UCSD-AML1 (cell line): ENCODE data around the gene CTDSPL.

Source experiments
- DNase-seq: peaks from one replicate; lab custom pipeline; 2025; ENCODE audit not compliant: unreplicated experiment; lab: John Stamatoyannopoulos, UW

CTDSPL gene

GRCh38 chr3:37997791-37998370 is 136.2 kb downstream of the CTDSPL start:
- no peak for DNase-seq

GRCh38 chr3:37999836-38000235 is 138.2 kb downstream of the CTDSPL start:
- no peak for DNase-seq

GRCh38 chr3:38000242-38000916 is 138.7 kb downstream of the CTDSPL start:
- no peak for DNase-seq

- DNase-seq, result no peak
Observed at GRCh38 chr3:38000965-38001455, 139.3 kb downstream of the CTDSPL start.

- DNase-seq, result no peak
Observed at GRCh38 chr3:38001456-38002081, 139.9 kb downstream of the CTDSPL start.

GRCh38 chr3:38002291-38002876 is 140.7 kb downstream of the CTDSPL start:
- DNase-seq, result no peak

GRCh38 chr3:38002940-38003339 is 141.3 kb downstream of the CTDSPL start:
- DNase-seq, result no peak

GRCh38 chr3:38003371-38003816 is 141.7 kb downstream of the CTDSPL start:
- peak; percentile 51 for DNase-seq

- no peak for DNase-seq
Observed at GRCh38 chr3:38003817-38004414, 142.2 kb downstream of the CTDSPL start.

DNA sequence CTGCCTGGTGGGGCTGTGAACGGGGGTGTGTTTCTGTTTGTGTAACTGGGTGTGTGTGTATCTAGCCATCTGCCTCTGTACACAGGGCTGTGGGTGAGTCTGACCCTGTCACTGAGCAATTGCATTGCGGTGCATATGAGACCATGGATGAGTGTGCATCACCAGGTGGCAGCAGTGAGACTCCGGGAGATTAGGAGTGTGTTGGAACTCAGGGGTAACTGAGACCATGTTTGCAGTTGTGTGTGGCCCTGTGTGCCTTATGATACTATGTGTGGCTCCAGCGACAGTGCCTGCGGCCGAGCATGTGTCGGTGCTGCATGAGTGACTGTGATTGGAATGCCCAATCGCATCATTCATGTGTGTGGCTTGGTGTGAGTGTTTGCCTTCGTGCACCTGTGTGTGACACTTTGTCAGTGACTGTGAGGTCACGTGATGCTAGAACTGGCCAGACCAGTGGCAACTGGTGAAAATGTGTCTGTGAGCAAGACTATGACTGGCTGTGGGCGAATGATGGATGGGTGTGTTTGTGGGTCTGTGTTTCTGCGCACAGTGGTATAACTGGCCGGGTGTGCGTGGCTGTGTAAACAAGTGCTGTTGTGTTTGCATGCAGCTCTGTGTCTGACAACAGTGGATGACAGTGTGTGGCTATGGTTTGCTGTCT is 142.9 kb downstream of the CTDSPL start:
- peak; percentile 53 for DNase-seq

DNA sequence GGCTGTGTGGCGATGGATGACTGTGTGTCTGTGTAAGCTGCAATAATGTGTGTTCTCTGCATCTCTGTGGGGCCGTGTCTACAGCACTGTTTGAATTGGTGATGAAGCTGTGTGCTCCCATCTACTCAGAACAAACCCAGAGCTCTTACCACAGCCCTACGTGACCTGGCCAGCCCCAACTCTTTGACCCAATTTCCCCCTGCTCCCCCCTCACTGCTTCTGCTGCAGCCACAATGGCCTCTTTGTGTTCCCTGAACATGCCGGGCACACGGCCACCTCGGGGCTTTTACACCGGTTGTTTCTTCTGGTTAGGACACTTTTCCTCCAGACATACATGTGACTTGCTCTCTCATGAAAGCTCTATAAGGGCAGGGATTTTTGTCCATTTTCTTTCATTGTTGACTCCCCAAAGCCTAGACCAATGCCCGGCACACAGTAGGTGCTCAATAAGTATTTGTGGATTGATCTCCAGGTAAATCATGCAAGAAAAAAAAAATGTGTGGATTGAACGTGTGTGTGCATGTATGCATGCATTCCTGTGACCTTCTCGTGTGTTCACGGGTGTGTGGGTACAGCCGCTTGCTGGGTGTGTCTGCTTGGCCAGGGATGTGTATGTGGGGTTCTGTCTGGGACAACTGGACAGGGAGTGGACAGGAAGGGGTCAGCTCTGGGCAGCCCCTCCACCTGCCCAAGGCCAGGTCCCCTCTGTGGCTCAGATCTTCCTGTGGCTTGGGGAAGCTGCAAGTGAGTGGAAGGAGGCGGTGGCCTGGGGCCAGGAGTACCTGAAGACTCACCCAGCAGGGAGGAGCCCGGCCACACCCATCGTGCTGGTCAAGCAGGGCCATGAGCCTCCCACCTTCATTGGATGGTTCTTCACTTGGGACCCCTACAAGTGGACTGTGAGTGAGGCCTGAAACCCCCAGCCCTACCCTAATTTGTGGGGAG is 143.7 kb downstream of the CTDSPL start:
- DNase-seq, result no peak

DNA sequence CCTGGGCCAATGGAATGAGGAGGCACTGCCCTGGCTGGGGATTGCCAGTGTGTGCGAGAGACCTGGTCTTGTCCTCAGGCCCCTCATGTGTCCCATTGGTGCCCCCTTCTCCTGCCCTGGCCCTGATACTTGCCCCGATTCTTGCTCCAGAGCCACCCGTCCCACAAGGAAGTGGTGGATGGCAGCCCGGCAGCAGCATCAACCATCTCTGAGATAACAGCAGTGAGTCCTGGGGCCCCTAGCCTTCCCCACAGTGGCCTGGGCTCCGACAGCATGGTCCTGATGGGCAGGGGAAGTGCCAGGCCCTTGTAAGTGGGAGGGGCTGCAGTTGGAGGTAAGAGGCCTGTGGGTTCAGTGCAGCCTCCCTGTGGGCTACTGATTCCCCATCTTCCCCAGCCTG is 144.4 kb downstream of the CTDSPL start:
- no peak for DNase-seq

- no peak for DNase-seq
Observed at GRCh38 chr3:38006445-38006995, 144.8 kb downstream of the CTDSPL start.

- no peak for DNase-seq
Observed at GRCh38 chr3:38007754-38008090, 146.0 kb downstream of the CTDSPL start.

DNA sequence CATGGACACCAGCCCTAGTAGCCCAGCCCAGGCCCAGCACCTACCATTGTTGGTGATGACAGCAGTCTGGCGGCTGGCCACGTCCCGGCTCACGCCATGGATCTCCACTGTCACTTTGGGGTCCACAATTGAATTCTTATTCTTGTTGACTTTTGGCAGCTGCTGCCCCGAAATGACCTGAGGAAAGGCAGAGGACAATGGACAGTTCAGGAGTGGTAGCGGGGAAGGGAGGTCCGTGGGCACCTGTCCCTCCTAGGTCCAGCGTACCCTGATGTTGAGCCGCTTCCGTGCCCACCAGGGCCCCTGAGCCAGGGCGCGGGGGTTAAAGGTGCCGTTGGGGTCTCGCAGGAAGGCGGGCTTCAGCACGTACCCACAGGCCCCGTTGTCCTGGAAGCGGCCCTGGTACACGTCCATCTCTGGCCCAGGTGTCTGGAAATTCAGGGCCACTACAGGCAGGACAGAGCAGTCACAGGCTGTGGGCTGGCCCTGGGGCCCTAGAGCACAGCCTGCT is 146.6 kb downstream of the CTDSPL start:
- no peak for DNase-seq

GRCh38 chr3:38008971-38009580 is 147.4 kb downstream of the CTDSPL start:
- DNase-seq, result no peak

- no peak for DNase-seq
Observed at GRCh38 chr3:38009807-38010591, 148.3 kb downstream of the CTDSPL start.

DNA sequence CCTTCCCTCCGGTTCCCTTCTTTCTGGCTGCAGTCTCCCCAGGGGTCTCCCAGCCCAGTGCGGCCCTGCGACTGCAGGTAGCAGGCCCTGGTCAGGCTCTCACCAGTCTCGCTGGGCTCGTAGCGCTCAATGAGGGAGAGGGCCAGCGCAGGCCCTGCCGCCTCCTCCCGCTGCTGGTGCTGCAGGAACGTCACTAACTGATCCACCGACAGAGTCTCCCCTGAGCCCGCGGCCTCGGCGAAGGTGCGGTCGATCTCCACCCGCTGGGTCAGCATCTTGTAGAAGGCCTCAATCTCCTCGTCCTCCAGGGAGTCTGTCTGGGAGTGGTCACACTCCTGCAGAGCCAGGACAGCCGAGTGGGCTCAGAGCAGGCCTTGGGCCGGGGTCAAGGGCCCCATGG is 149.4 kb downstream of the CTDSPL start:
- no peak for DNase-seq
